HG03520 (cell line): ENCODE data around the gene TLR3.

Experiments
- ATAC-seq: cut with Tn5 transposase; IDR thresholded peaks from one replicate; pipeline ENCODE4 v1.9.1; 2021; ENCODE audit warnings: mild to moderate bottlenecking, moderate library complexity; ENCODE audit not compliant: unreplicated experiment

TLR3 gene

DNA sequence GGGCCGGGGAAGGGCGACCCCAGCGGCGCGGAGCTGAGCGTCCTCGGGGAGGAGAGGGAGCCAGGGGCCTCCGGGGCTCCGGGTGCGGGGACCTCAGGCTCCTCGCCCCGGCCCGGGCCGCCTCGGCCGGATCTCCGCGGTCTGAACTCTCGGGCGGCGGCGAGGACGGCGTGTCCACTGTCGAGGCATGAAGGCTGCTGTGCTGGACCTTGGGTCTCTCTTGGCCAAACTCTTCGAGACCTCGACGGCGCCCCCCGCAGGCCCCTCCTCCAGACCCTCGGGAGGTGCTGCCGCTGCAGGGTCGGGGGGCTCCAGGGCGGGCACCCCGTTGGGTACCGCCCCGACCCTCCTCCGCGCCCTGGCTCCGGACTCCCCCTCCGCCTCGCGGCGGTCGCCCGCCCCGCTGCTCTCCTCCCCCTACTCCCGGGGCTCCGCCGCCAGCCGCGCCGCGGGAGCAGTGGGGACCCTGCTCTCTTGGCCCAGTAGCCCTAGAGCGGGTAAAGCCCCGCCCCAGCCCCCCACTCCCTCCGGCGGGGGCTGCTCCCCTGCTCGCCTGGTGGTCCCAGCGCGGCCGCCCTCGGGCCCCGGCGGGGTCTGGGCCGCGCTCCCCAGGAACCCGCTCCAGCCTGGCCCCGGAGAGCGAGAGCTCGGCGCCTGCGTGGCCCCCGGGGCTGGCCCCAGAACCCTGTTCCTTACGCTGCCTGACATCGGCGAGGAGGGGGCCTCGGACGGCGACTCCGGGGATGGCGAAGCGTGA lies 36.1 kb downstream of the TLR3 start:
- ATAC-seq: peak; percentile 18

DNA sequence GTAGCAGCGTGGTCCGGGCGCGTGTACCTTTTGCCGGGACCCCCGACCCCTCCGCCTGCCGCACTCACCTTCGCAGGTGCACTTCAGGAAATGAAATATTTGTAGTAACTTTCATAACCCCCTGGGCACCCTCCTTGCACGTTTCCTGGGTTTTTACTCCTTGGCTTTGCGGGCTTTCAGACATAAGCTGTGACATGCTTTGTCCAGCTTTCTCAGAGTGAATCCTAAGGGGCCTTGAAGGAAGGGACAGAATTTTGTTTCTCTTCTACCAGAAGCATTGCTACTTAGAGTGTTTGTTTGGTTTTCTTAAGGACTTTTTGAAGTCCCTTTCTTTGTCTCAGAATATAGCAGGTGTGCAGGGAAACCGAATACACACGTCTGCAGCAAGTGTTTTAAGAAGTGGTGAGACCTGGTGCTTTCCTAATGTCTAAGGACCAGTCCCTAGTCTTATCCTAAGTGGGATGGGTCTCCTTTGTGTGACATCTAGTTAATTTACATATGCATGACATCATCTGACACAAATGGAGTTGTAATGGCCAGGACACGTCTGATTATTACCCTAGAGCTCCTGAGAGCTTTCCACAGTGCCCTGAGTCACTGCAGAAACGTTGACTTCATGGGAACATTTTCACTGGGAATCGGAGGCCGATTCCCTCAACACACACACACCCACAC lies 36.8 kb downstream of the TLR3 start:
- ATAC-seq: no peak

DNA sequence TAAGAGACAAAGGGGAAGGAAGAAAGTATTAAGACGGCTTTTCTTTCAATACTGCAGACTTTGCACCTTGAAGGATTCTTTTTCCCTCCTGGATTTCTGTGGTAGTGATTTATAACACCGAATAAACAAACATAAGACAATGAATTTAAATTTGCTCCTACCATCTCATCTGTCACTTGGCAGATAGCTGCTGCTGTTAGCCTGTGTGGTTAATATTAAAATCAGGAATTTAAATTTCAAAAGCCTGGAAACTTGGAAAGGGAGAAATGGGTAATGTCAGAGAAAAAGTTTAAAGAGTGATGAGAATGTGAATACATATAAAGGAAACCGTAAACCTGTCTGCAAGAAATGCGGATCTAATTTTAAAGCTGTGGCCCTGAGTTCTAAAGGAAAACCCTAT lies 39.0 kb downstream of the TLR3 start:
- ATAC-seq: no peak

DNA sequence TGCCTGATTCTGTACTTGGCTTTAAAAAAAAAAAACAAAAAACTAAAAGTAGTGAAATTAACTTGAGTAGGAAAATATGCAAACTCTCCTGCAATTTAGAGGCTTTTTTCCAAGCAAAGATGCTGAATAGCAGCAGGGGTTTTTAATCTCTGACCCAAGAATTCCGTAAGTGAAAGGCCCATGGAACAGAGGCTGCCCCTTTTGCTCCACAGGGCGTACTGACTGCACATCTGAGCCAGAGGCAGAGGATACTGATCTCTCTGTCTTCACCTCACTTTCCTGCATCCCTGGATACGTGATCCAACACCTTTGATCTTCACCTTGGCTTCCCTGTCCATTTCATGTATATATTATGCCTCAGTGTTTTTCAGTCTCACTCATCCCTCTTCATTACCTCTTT lies 39.4 kb downstream of the TLR3 start:
- ATAC-seq: no peak

DNA sequence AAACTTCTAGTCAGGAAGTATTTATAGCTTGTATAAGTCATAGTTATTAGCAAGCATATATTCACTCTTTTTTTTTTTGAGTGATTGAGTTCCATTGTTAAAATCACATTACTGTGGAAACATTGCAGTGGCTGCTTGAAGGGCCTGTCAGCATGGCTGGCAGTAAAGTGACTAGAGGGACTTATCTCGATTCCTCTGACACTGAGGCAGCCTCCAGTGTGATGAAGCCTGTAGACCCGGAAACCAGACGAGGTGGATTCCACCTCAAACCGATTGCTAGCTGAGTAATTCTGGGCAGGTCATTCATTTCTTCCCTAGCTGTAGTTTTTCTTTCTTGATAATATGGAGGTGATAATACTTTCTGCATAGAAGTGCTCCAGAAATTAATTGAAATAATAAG lies 40.3 kb downstream of the TLR3 start:
- no peak for ATAC-seq

DNA sequence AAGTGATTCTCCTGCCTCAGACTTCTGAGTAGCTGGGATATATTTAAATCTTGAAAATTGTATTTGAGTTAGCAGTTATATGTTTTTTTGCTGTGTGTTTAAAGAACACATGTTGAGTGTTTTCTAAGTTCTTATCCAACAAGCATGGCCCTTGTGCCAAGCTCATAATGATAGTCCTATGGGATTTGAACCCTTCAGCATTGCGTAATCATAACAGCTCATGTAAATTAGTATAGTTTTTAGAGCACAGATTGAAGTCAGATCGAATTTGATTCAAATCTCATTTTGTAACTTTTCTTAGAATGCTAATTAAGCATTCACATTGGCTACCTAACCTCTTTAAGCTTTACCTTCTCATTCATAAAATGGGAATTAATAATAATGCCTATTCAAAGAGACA lies 47.7 kb downstream of the TLR3 start:
- ATAC-seq: no peak

DNA sequence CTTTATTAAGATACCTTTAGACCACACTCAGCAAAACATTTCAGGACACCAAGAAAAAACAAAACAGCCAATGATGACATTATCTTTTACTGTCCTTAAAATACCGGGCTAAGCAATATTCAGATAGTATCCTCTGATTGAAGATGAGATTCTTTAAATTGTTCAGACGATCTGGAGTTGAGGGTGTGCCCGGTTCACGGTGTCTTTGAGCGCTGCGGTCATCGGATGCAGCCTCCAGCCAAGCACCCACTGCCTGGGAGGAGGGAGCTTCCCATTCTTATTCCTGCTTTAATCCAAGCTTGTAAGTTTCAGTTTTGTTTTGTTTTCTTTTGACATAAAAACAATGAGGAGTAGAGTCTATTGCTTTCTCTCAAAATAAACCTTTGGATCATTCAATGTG lies 49.6 kb downstream of the TLR3 start:
- no peak for ATAC-seq

DNA sequence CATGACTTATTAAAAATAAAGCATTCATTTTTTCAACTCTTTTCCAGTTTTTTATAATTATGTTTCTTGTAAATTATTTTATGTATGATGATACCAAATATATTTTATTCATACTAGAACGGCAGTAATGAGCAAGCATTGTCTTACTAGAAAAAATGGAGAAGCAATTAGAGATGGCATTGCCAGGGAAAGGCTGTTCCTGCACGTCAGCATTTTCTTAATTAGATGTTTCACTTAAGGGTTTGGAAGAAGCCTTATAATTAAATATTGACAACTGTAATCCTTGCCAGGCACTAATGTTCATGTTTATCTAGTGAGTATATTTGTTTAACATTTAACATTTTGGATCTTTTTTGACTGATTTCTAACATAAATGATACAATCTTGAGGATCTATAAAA lies 52.1 kb downstream of the TLR3 start:
- ATAC-seq: no peak

DNA sequence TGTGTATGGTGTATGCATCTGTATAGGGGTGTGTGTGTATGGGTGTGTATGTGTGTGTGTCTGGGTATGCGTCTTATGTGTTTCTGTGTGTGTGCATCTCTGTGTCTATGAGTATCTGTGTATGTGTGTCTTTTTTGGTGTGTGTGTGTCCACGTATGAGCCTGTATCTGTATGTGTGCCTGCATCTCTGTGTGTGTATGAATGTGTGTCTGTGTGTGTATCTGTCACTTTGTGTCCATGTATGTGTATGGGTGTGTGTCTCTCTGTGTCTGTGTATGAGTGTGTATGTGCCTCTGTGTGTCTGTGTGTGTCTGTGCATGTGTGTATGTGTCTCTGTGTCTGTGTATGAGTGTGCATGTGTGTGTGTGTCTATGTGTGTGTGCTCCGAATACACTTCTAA lies 59.9 kb downstream of the TLR3 start:
- ATAC-seq: no peak

DNA sequence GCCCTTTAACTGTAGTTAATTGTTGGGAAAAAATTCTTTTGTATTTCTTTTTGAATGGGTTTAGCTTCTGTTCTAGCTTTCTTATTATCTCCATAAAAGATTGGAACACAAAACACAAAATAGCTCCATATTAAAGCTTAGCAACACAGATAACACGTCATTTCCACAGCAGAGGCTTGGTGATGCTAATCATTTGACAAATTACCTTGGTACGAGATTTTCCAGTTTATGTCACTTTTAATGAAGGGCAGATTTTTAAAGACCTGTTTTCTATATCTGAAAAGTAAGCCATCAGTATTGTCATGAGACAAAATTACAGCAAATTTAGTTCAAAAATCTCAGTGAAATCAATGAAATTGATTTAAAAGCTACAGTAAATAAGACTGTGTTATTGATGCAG lies 63.0 kb downstream of the TLR3 start:
- no peak for ATAC-seq

DNA sequence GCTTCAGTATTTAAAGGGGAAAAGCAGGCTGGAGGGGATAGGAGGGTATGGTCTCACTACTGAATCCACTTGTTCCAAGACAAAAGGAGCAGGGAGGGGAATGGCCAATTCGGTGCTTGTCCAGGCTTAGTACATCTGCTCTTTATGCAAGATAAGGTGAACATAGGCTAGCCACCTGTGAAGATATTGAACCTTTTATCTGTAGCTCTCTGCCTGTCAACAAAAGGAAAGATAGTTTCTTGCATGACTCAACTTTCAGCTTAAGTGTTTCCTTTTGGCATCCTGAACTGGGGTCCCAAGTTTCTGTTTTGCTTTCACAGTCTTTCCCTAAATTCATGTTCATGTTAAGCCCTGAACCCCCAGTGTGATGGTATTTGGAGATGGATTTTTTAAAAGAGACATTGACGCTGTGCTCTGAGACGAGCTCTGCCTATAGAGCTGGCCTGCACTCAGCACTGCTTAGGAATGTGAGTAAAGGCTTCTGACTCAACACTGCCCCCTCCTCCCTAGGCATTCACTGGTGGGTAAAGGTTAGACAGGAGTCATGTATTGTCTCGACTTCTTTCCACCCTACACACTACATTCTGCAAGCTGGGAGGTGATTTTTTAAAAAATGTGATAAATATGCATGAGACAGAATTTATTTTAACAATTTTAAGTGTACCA lies 63.8 kb downstream of the TLR3 start:
- no peak for ATAC-seq

DNA sequence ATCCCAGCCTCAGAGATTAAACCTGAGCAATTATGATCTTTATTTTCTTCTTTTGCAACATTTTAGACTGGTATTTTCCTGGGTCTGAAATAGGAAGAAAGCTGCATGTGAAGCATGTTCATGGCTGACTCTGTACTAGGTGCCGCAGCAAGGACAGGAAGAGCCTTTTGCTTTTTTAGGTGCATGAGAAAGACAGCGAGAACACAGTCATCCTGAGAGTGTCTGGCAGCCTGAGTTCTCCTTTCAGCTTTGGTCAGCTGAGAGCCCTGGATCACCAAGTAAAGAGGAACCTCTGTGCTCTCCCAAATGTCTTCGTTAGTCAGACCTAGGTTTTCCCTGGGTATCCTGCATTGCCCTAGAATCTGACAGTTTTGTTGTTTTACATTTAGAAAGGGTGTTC lies 65.3 kb downstream of the TLR3 start:
- peak; percentile 99 for ATAC-seq

DNA sequence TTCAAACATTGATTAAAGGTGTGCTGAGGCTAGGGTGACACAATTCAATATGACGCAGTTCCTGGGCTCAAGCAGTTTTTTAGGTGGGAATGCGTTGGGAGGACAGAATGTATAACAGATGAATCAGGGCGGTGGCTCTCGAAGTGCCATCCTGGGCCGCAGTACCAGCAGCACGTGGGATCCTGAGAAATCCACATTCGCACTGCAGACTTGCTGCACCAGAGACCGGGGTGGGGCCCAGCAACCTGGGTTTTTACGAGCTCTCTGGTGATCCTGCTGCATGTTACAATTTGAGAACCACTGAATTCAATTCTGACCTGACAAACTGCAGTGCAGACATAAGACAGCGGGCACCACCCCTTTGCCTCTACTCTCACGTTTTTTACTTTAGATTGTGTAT lies 65.9 kb downstream of the TLR3 start:
- no peak for ATAC-seq

DNA sequence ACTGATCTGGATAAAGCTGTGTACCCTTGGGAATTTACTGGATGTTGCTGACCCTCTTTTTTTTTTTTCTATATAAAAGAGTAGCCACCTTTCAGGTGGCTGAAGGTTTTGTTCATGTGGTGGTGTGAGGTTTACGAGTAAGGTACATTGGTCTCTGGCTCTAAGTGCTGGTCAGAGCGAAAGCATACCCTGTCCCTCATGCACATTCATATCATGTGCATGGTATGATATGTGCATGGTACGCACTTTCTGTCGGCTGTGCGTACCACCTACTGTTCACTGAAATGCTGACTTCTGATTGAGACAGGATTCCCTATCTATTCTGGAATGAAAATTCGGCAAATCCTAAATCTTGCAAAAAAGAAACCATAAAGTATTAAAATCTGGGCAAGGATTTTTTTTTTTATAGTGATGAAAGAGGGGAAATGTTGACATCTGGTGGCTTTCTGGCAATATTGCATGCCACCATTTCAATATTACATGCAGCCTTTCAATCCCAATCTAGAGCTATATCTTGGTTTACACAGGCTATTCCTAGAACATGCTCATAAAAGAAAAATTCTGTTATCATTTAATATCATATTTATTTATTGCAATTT lies 68.3 kb downstream of the TLR3 start:
- peak; percentile 48 for ATAC-seq
